Osteoblast (primary cell): Measurements from ENCODE around the gene RGL3. TPM values are rescaled to one million over a fixed set of nuclear protein-coding genes. Genes with fewer than 3 reads are reported as not detected.

Experiments
- DNase-seq: peaks from one replicate; pipeline ENCODE4 v3.0.0; 2011; ENCODE audit warnings: low spot score, mixed read lengths; ENCODE audit not compliant: insufficient read length; ENCODE audit errors: missing footprints
- H2AFZ ChIP-seq: 2 replicates; pipeline ENCODE4 v1.6.0; 2011; ENCODE audit warnings: mild to moderate bottlenecking, low read length
- H3K27ac ChIP-seq: 2 replicates; pipeline ENCODE4 v1.5.1; 2011; ENCODE audit warnings: mild to moderate bottlenecking, low read depth, low read length, moderate library complexity
- H3K27me3 ChIP-seq: 2 replicates; pipeline ENCODE4 v1.6.0; 2012; ENCODE audit warnings: mild to moderate bottlenecking, control low read depth, inconsistent platforms, low read length, moderate library complexity; ENCODE audit not compliant: insufficient read depth
- H3K36me3 ChIP-seq: 2 replicates; pipeline ENCODE4 v1.5.1; 2011; ENCODE audit warnings: mild to moderate bottlenecking, low read length, control low read depth, moderate library complexity; ENCODE audit not compliant: insufficient read depth
- H3K4me1 ChIP-seq: 2 replicates; pipeline ENCODE4 v1.5.1; 2011; ENCODE audit warnings: mild to moderate bottlenecking, low read length, control low read depth, moderate library complexity; ENCODE audit not compliant: insufficient read depth
- H3K4me2 ChIP-seq: 2 replicates; pipeline ENCODE4 v1.6.0; 2011; ENCODE audit warnings: mild to moderate bottlenecking, low read length; ENCODE audit not compliant: insufficient read depth
- H3K4me3 ChIP-seq: fragments of 200-600 bp; sonication (generic); 3 replicates; pipeline ENCODE4 v1.5.1; 2012; ENCODE audit warnings: mild to moderate bottlenecking, low read length, inconsistent platforms; ENCODE audit not compliant: insufficient read depth
- H3K79me2 ChIP-seq: 2 replicates; pipeline ENCODE4 v1.6.0; 2012; ENCODE audit warnings: mild to moderate bottlenecking, low read length, control low read depth, inconsistent platforms; ENCODE audit not compliant: insufficient read depth
- H3K9me3 ChIP-seq: 2 replicates; pipeline ENCODE4 v1.5.1; 2011; ENCODE audit warnings: low read depth, low read length, control low read depth
- H4K20me1 ChIP-seq: 2 replicates; pipeline ENCODE4 v1.6.0; 2012; ENCODE audit warnings: mild to moderate bottlenecking, low read length, control low read depth; ENCODE audit not compliant: insufficient read depth
- CTCF ChIP-seq: IDR thresholded peaks from 2 replicates; pipeline ENCODE4 v1.5.1; 2011; ENCODE audit warnings: mild to moderate bottlenecking, low read depth, low read length, moderate library complexity; ENCODE audit errors: extremely low read depth
- total RNA-seq: library from RNA; depleted of rRNA; stranded (reverse); fragments of >200 nt; gene quantifications from 2 replicates; pipeline ENCODE4 v1.2.3, GENCODE V29; 2012

Gene RGL3
- total RNA-seq, 1 donor, result 0.36 TPM

- Histone ChIP-seq H2AFZ (no peak overlapping the region), H3K4me1 (no peaks in the 10 kb centered on the region), H3K27ac (no peak overlapping the region), H3K27me3 (no peaks in the 10 kb centered on the region), H3K4me3 (peak overlapping the region; percentile 16), H3K9me3 (no peaks in the 10 kb centered on the region), H3K79me2 (no peaks in the 10 kb centered on the region), H4K20me1 (no peaks in the 10 kb centered on the region), H3K4me2 (peak overlapping the region; percentile 67), H3K36me3 (peaks cover 7% of the 10 kb centered on the region)
- no peak for DNase-seq
- TF ChIP-seq CTCF, result no peak
Measured at GRCh38 chr19:11451327-11451870, 32.3 kb upstream of the RGL3 start.

GRCh38 chr19:11450570-11451326, 31.6 kb upstream of the RGL3 start:
- no peaks in the 10 kb centered on the region for H3K9me3 ChIP-seq
- peak; percentile 59 for DNase-seq
- no peak for TF ChIP-seq CTCF
- H3K36me3 ChIP-seq, result peaks cover 11% of the 10 kb centered on the region
- H3K4me3 ChIP-seq, result no peak overlapping the region
- no peak overlapping the region for H3K4me2 ChIP-seq
- H3K79me2 ChIP-seq, result no peaks in the 10 kb centered on the region
- no peaks in the 10 kb centered on the region for H3K4me1 ChIP-seq
- no peaks in the 10 kb centered on the region for H4K20me1 ChIP-seq
- no peak overlapping the region for H3K27ac ChIP-seq
- H3K27me3 ChIP-seq, result no peaks in the 10 kb centered on the region
- H2AFZ ChIP-seq, result no peak overlapping the region

GRCh38 chr19:11448923-11449554, 29.9 kb upstream of the RGL3 start:
- Histone ChIP-seq H3K79me2 (no peaks in the 10 kb centered on the region), H3K4me2 (no peak overlapping the region), H3K27me3 (no peaks in the 10 kb centered on the region), H3K4me1 (no peaks in the 10 kb centered on the region), H3K36me3 (peaks cover 16% of the 10 kb centered on the region), H2AFZ (no peak overlapping the region), H4K20me1 (no peaks in the 10 kb centered on the region), H3K27ac (no peak overlapping the region), H3K4me3 (no peak overlapping the region), H3K9me3 (no peaks in the 10 kb centered on the region)
- DNase-seq, result peak; percentile 61
- no peak for TF ChIP-seq CTCF

- H3K36me3 ChIP-seq, result peaks cover 18% of the 10 kb centered on the region
- no peaks in the 10 kb centered on the region for H3K9me3 ChIP-seq
- no peaks in the 10 kb centered on the region for H3K79me2 ChIP-seq
- H4K20me1 ChIP-seq, result no peaks in the 10 kb centered on the region
- no peak overlapping the region for H2AFZ ChIP-seq
- no peaks in the 10 kb centered on the region for H3K27me3 ChIP-seq
- peak; percentile 58 for DNase-seq
- H3K4me1 ChIP-seq, result no peaks in the 10 kb centered on the region
- TF ChIP-seq CTCF, result no peak
- no peak overlapping the region for H3K4me2 ChIP-seq
- H3K27ac ChIP-seq, result no peak overlapping the region
- H3K4me3 ChIP-seq, result no peak overlapping the region
Measured at GRCh38 chr19:11448410-11448809, 29.3 kb upstream of the RGL3 start.
